ENCODE data around the gene TRIM62.

DNA sequence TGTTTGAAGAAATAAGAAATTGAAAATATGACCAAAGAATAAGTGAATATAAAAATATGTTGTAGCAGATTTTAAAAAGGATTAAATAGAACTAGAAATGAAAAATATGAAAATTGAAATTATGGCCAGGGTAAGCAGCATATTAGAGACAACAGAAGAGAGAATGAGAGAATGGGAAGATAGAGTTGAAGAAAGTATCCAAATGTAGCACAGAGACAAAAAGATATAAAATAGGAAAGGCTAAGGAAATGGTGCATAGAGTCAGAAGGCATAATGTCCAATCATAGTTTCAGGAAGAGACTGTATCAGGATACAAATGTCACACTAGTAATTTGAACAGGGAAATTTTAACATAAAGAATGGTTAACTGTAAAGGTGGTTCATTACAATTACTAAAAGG lies 71.4 kb downstream of the TRIM62 start:
- TF ChIP-seq, protein P1, sequence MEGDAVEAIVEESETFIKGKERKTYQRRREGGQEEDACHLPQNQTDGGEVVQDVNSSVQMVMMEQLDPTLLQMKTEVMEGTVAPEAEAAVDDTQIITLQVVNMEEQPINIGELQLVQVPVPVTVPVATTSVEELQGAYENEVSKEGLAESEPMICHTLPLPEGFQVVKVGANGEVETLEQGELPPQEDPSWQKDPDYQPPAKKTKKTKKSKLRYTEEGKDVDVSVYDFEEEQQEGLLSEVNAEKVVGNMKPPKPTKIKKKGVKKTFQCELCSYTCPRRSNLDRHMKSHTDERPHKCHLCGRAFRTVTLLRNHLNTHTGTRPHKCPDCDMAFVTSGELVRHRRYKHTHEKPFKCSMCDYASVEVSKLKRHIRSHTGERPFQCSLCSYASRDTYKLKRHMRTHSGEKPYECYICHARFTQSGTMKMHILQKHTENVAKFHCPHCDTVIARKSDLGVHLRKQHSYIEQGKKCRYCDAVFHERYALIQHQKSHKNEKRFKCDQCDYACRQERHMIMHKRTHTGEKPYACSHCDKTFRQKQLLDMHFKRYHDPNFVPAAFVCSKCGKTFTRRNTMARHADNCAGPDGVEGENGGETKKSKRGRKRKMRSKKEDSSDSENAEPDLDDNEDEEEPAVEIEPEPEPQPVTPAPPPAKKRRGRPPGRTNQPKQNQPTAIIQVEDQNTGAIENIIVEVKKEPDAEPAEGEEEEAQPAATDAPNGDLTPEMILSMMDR (IDR thresholded peaks at IDR 0.05), result no peak
- TF ChIP-seq POLR2A (IDR thresholded peaks at IDR 0.05), result no peak
